Panc1 (cell line): ENCODE results near the gene MINDY4B.

Experiments
- POLR2AphosphoS5 ChIP-seq: IDR thresholded peaks from 2 replicates; pipeline ENCODE4 v1.6.1; 2012; ENCODE audit warnings: mild to moderate bottlenecking, low read depth, low read length, moderate library complexity
- SIN3A ChIP-seq: IDR thresholded peaks from 2 replicates; pipeline ENCODE4 v1.6.1; 2012; ENCODE audit warnings: low read depth, mild to moderate bottlenecking, low read length, moderate library complexity, borderline replicate concordance; ENCODE audit not compliant: insufficient read depth
- TCF7L2 ChIP-seq: IDR thresholded peaks from 2 replicates; pipeline ENCODE4 v1.6.1; 2011; ENCODE audit warnings: mild to moderate bottlenecking, low read depth, low read length, inconsistent platforms
- TF ChIP-seq, protein P1 (sequence below): fragments of 450-650 bp; IDR thresholded peaks from 2 replicates; pipeline ENCODE4 v1.5.1; 2017; ENCODE audit warnings: mild to moderate bottlenecking
- TF ChIP-seq, protein P2 (sequence below), 2 experiments: IDR thresholded peaks; 2 replicates each; pipeline ENCODE4 v1.6.1; 2011 to 2012; ENCODE audit warnings: low read depth in 2 of 2, control low read depth in 1 of 2, low read length in 1 of 2, mild to moderate bottlenecking in 1 of 2, moderate library complexity in 1 of 2; ENCODE audit not compliant: insufficient read depth in 1 of 2

GRCh38 chr3:150911771-150912170 is 6.5 kb upstream of the MINDY4B start:
- no peak for TF ChIP-seq TCF7L2
- TF ChIP-seq, protein P1, sequence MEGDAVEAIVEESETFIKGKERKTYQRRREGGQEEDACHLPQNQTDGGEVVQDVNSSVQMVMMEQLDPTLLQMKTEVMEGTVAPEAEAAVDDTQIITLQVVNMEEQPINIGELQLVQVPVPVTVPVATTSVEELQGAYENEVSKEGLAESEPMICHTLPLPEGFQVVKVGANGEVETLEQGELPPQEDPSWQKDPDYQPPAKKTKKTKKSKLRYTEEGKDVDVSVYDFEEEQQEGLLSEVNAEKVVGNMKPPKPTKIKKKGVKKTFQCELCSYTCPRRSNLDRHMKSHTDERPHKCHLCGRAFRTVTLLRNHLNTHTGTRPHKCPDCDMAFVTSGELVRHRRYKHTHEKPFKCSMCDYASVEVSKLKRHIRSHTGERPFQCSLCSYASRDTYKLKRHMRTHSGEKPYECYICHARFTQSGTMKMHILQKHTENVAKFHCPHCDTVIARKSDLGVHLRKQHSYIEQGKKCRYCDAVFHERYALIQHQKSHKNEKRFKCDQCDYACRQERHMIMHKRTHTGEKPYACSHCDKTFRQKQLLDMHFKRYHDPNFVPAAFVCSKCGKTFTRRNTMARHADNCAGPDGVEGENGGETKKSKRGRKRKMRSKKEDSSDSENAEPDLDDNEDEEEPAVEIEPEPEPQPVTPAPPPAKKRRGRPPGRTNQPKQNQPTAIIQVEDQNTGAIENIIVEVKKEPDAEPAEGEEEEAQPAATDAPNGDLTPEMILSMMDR, result no peak
- TF ChIP-seq, protein P2, sequence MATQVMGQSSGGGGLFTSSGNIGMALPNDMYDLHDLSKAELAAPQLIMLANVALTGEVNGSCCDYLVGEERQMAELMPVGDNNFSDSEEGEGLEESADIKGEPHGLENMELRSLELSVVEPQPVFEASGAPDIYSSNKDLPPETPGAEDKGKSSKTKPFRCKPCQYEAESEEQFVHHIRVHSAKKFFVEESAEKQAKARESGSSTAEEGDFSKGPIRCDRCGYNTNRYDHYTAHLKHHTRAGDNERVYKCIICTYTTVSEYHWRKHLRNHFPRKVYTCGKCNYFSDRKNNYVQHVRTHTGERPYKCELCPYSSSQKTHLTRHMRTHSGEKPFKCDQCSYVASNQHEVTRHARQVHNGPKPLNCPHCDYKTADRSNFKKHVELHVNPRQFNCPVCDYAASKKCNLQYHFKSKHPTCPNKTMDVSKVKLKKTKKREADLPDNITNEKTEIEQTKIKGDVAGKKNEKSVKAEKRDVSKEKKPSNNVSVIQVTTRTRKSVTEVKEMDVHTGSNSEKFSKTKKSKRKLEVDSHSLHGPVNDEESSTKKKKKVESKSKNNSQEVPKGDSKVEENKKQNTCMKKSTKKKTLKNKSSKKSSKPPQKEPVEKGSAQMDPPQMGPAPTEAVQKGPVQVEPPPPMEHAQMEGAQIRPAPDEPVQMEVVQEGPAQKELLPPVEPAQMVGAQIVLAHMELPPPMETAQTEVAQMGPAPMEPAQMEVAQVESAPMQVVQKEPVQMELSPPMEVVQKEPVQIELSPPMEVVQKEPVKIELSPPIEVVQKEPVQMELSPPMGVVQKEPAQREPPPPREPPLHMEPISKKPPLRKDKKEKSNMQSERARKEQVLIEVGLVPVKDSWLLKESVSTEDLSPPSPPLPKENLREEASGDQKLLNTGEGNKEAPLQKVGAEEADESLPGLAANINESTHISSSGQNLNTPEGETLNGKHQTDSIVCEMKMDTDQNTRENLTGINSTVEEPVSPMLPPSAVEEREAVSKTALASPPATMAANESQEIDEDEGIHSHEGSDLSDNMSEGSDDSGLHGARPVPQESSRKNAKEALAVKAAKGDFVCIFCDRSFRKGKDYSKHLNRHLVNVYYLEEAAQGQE (IDR thresholded peaks at IDR 0.05; ENCODE audit: insufficient read depth in 1 of 2, low read depth in 2 of 2, low read length in 1 of 2), result no peak
- TF ChIP-seq POLR2AphosphoS5, result no peak
- TF ChIP-seq SIN3A, result no peak
